ENCODE measurements around the gene CYP26A1.
A peak's percentile ranks its signal among the peaks of the same experiment; 100 is the strongest.

Gene CYP26A1

GRCh38 chr10:93073539-93074146 lies at the start of gene CYP26A1:
Gene CYP26A1 (plus strand): TSS chr10:93073893. CDS start chr10:93073935, 42 bp downstream.
- peak; percentile 62 for DNase-seq (ENCODE audit: low spot score)

- DNase-seq (ENCODE audit: low spot score), result no peak
Measured at GRCh38 chr10:93026072-93026471, 47.6 kb upstream of the CYP26A1 start.

- DNase-seq (ENCODE audit: low spot score), result no peak
Measured at GRCh38 chr10:93027508-93027907, 46.2 kb upstream of the CYP26A1 start.

GRCh38 chr10:93028883-93029282 lies 44.8 kb upstream of the CYP26A1 start:
- DNase-seq (ENCODE audit: low spot score), result no peak

GRCh38 chr10:93030409-93030808 lies 43.3 kb upstream of the CYP26A1 start:
- no peak for DNase-seq (ENCODE audit: low spot score)

- DNase-seq (ENCODE audit: low spot score), result no peak
Measured at GRCh38 chr10:93032105-93032808, 41.4 kb upstream of the CYP26A1 start.

GRCh38 chr10:93032809-93033137 lies 40.9 kb upstream of the CYP26A1 start:
- DNase-seq (ENCODE audit: low spot score), result no peak

GRCh38 chr10:93034426-93034825 lies 39.3 kb upstream of the CYP26A1 start:
- DNase-seq (ENCODE audit: low spot score), result no peak

- DNase-seq (ENCODE audit: low spot score), result no peak
Measured at GRCh38 chr10:93039110-93039509, 34.6 kb upstream of the CYP26A1 start.

GRCh38 chr10:93039721-93040120 lies 34.0 kb upstream of the CYP26A1 start:
- DNase-seq (ENCODE audit: low spot score), result peak; percentile 39

GRCh38 chr10:93054486-93054885 lies 19.2 kb upstream of the CYP26A1 start:
- DNase-seq (ENCODE audit: low spot score), result no peak

GRCh38 chr10:93058139-93058538 lies 15.6 kb upstream of the CYP26A1 start:
- no peak for DNase-seq (ENCODE audit: low spot score)

GRCh38 chr10:93059975-93060886 lies 13.5 kb upstream of the CYP26A1 start, which contains the start of gene CYP26C1:
Gene CYP26C1 (plus strand): TSS chr10:93060798. CDS start chr10:93061264, 466 bp downstream.
- DNase-seq (ENCODE audit: low spot score), result no peak

- DNase-seq (ENCODE audit: low spot score), result no peak
Measured at GRCh38 chr10:93060887-93061593, 12.7 kb upstream of the CYP26A1 start.

GRCh38 chr10:93061594-93062513 lies 11.8 kb upstream of the CYP26A1 start:
- DNase-seq (ENCODE audit: low spot score), result no peak

- peak; percentile 95 for DNase-seq (ENCODE audit: low spot score)
Measured at GRCh38 chr10:93062514-93063143, 11.1 kb upstream of the CYP26A1 start.

- peak; percentile 46 for DNase-seq (ENCODE audit: low spot score)
Measured at GRCh38 chr10:93063144-93063976, 10.3 kb upstream of the CYP26A1 start.

GRCh38 chr10:93063977-93064660 lies 9.6 kb upstream of the CYP26A1 start:
- no peak for DNase-seq (ENCODE audit: low spot score)

Measured in HuH-7.5 (cell line).